AG04450 (cell line): ENCODE results near the gene TUBGCP3. TPM values are rescaled to one million over a fixed set of nuclear protein-coding genes. Genes with fewer than 3 reads are reported as not detected.
"Not testable (repeated sequence)": the region's sequence is repeated elsewhere in the genome, so short reads cannot be mapped to it uniquely, and the experiment has no call there.

ENCODE experiments used
- CTCF ChIA-PET: fragments of 300-600, 350-600 bp; formaldehyde crosslinking; extraction: SDS; loops from one replicate; lab custom pipeline; 2022; ENCODE audit warnings: antibody characterized with exemption, inconsistent platforms; lab: Charles Lee
- POLR2A ChIA-PET: fragments of 350-600 bp; formaldehyde crosslinking; extraction: SDS; loops from one replicate; lab custom pipeline; 2021; ENCODE audit warnings: antibody characterized with exemption, inconsistent platforms; lab: Yijun Ruan, JAX
- DNase-seq: peaks from one replicate; pipeline ENCODE4 v3.0.0-alpha.2; 2011; ENCODE audit warnings: low read depth, low spot score
- H3K27ac ChIP-seq: one replicate; pipeline ENCODE4 v1.5.1; 2012; ENCODE audit warnings: low read depth, low read length, control low read depth
- H3K27me3 ChIP-seq: one replicate; pipeline ENCODE4 v1.6.0; 2012; ENCODE audit warnings: low read length; ENCODE audit not compliant: control insufficient read depth, insufficient read depth
- H3K4me3 ChIP-seq: 2 replicates; pipeline ENCODE4 v1.5.1; 2011; ENCODE audit warnings: mild to moderate bottlenecking, low read depth, low read length, control low read depth
- H3K9me3 ChIP-seq: 2 replicates; pipeline ENCODE4 v1.5.1; 2012; ENCODE audit warnings: low read length; ENCODE audit not compliant: control insufficient read depth, insufficient read depth
- CTCF ChIP-seq: IDR thresholded peaks from 2 replicates; pipeline ENCODE4 v1.5.1; 2011; ENCODE audit warnings: low read depth, low read length, control low read depth, inconsistent platforms
- polyA plus RNA-seq: library from polyadenylated mRNA; depleted of rRNA; stranded (reverse); fragments of >200 nt; gene quantifications from 2 replicates; pipeline ENCODE4 v1.2.3, GENCODE V29; 2011

TUBGCP3 gene
- polyA plus RNA-seq, 1 experiment, result 11.3 TPM

- POLR2A ChIA-PET, result no interaction called here
- no peaks in the 10 kb centered on the region for H3K27me3 ChIP-seq
- no peaks in the 10 kb centered on the region; the same call in 1 of the 2 replicates for H3K9me3 ChIP-seq
- CTCF ChIA-PET, result no interaction called here
- H3K27ac ChIP-seq, result no peak overlapping the region
- TF ChIP-seq CTCF, result no peak
- no peak overlapping the region for H3K4me3 ChIP-seq
- DNase-seq, result no peak
These were observed 98.8 kb downstream of the TUBGCP3 start for GRCh38 chr13:112489199-112489598.

- H3K4me3 ChIP-seq, H3K27me3 ChIP-seq, H3K27ac ChIP-seq, DNase-seq, H3K9me3 ChIP-seq, POLR2A ChIA-PET, CTCF ChIA-PET: not testable (repeated sequence)
These were observed 99.5 kb downstream of the TUBGCP3 start for GRCh38 chr13:112488343-112489050.

DNA sequence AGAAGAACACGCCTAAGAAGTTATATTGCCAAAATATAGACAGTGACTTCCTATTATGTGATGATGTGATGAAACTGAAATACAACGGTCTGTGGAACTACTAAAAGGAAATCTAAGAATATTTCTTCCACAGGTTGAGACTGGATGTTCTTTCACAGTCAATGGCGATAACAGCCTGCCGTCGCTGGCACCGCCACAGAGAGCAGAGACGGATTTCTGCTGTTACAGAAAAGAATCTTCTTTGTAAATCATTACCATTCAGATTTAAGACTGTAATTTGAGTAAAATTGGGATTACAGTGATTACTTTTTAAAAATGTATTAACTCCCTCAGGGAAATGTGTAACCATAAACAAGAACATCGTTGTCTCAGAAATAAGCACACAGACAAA lies 100.8 kb downstream of the TUBGCP3 start:
- no peak for TF ChIP-seq CTCF
- DNase-seq, result no peak
- CTCF ChIA-PET, result no interaction called here

DNA sequence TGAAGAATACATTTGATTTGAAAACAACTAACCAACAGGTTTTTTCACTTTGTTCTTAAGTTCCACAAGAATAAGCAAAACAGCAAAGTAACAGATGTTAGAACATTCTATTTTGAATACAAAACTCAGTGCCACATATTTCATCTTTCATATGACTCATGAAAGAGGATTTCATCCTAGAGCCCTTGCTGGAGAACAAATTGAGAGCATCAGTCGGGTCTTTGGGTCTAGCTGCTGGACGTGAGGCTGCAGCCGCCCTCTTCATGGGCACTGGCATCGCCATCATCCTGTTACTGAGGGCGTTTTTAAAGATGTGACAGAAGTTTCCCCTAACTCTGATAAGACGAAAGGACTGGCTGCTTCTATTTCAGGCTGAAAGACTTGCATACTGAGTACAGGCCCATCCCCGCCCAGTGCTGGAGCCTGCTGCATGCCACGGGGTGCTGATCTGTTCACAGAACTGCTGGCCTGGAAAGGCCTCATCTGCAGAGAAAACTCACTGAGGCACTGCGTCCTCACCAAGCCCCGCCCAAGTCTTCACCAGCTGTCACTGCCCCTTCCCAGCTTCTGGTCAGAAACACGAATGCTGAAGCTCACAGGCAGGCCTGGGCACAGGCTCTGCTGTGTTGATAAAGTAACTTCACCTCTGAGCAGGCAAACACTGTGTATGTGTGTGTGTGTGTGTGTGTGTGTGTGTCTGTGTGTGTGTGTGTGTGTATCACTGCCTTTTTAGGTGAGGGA lies 101.4 kb downstream of the TUBGCP3 start:
- TF ChIP-seq CTCF, result no peak
- Histone ChIP-seq H3K27me3 (no peaks in the 10 kb centered on the region), H3K27ac (peak overlapping the region; percentile 11), H3K9me3 (no peaks in the 10 kb centered on the region; the same call in 1 of the 2 replicates), H3K4me3 (no peak overlapping the region)
- POLR2A ChIA-PET, result no interaction called here
- no peak for DNase-seq
- CTCF ChIA-PET, result no interaction called here

More for the DNA sequence above, 100.8 kb downstream of the TUBGCP3 start:
- Histone ChIP-seq H3K27me3 (no peaks in the 10 kb centered on the region), H3K4me3 (no peak overlapping the region), H3K27ac (no peak overlapping the region), H3K9me3 (no peaks in the 10 kb centered on the region; the same call in 1 of the 2 replicates)
- POLR2A ChIA-PET, result no interaction called here

DNA sequence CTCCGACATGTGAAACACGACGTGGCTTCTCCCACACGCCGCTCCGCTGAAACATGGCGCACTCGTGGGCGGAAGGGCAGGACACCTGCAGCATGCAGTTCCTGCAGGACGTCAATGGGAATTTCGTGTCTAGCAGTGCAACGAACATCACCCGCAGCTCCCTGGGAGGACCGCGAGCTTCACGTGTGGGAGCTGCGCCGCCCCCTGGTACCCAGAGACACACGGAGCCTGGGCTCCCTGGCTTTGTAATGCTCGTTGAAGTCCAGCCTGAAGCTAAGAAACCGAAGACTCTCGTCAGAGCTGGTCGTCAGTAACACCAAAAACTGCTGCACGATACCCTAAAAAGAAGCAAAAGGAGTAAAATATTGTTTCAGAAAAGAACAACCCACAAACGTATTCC lies 102.1 kb downstream of the TUBGCP3 start:
- DNase-seq, POLR2A ChIA-PET, H3K27me3 ChIP-seq, H3K4me3 ChIP-seq, CTCF ChIA-PET, H3K27ac ChIP-seq, H3K9me3 ChIP-seq: not testable (repeated sequence)

GRCh38 chr13:112483299-112483698 lies 104.7 kb downstream of the TUBGCP3 start:
- Histone ChIP-seq H3K4me3 (no peak overlapping the region), H3K27me3 (no peaks in the 10 kb centered on the region), H3K9me3 (no peaks in the 10 kb centered on the region; the same call in 1 of the 2 replicates), H3K27ac (no peak overlapping the region)
- CTCF ChIA-PET, result no interaction called here
- POLR2A ChIA-PET, result no interaction called here
- DNase-seq, result no peak
- no peak for TF ChIP-seq CTCF
